GM04504 (cell line): ENCODE measurements around the gene TMEM108.

Experiments used
- DNase-seq: peaks from one replicate; pipeline ENCODE4 v3.0.0-alpha.2; 2012; ENCODE audit warnings: low read depth

TMEM108 gene

GRCh38 chr3:133227813-133228212 lies 189.6 kb downstream of the TMEM108 start:
- DNase-seq, result no peak

GRCh38 chr3:133230195-133230594 lies 192.0 kb downstream of the TMEM108 start:
- DNase-seq, result no peak

- no peak for DNase-seq
Observed at GRCh38 chr3:133236901-133237300, 198.7 kb downstream of the TMEM108 start.

GRCh38 chr3:133237380-133237779 lies 199.2 kb downstream of the TMEM108 start:
- DNase-seq, result no peak

GRCh38 chr3:133238015-133238414 lies 199.8 kb downstream of the TMEM108 start:
- no peak for DNase-seq

GRCh38 chr3:133246119-133246518 lies 207.9 kb downstream of the TMEM108 start:
- DNase-seq, result no peak

- DNase-seq, result no peak
Observed at GRCh38 chr3:133246773-133247172, 208.6 kb downstream of the TMEM108 start.

- no peak for DNase-seq
Observed at GRCh38 chr3:133248389-133248788, 210.2 kb downstream of the TMEM108 start.

GRCh38 chr3:133249490-133249889 lies 211.3 kb downstream of the TMEM108 start:
- DNase-seq, result no peak

- no peak for DNase-seq
Observed at GRCh38 chr3:133254151-133254550, 216.0 kb downstream of the TMEM108 start.

GRCh38 chr3:133254716-133255115 lies 216.5 kb downstream of the TMEM108 start:
- DNase-seq, result no peak

- DNase-seq, result no peak
Observed at GRCh38 chr3:133256787-133257483, 218.7 kb downstream of the TMEM108 start.

- DNase-seq, result no peak
Observed at GRCh38 chr3:133258358-133258757, 220.2 kb downstream of the TMEM108 start.

GRCh38 chr3:133259767-133260166 lies 221.6 kb downstream of the TMEM108 start:
- DNase-seq, result no peak

GRCh38 chr3:133262333-133262732 lies 224.1 kb downstream of the TMEM108 start:
- no peak for DNase-seq

- DNase-seq, result no peak
Observed at GRCh38 chr3:133264920-133265319, 226.7 kb downstream of the TMEM108 start.

GRCh38 chr3:133268726-133269134 lies 230.5 kb downstream of the TMEM108 start:
- no peak for DNase-seq

GRCh38 chr3:133269393-133269792 lies 231.2 kb downstream of the TMEM108 start:
- no peak for DNase-seq

GRCh38 chr3:133270631-133271030 lies 232.4 kb downstream of the TMEM108 start:
- DNase-seq, result no peak

- no peak for DNase-seq
Observed at GRCh38 chr3:133271042-133271441, 232.9 kb downstream of the TMEM108 start.

GRCh38 chr3:133271539-133271938 lies 233.3 kb downstream of the TMEM108 start:
- no peak for DNase-seq

GRCh38 chr3:133273346-133273745 lies 235.2 kb downstream of the TMEM108 start:
- no peak for DNase-seq

GRCh38 chr3:133274477-133274876 lies 236.3 kb downstream of the TMEM108 start:
- DNase-seq, result no peak

- no peak for DNase-seq
Observed at GRCh38 chr3:133276594-133276993, 238.4 kb downstream of the TMEM108 start.
